HG03064 (cell line): ENCODE measurements around the gene EGLN2.
"Not testable (repeated sequence)": the region's sequence is repeated elsewhere in the genome, so short reads cannot be mapped to it uniquely, and the experiment has no call there.

Experiments
- ATAC-seq: cut with Tn5 transposase; IDR thresholded peaks from one replicate; pipeline ENCODE4 v1.9.1; 2021; ENCODE audit warnings: low read depth; ENCODE audit not compliant: unreplicated experiment

The EGLN2 gene

GRCh38 chr19:40798683-40799557, at the start of gene EGLN2:
Gene EGLN2, plus strand, starts transcription at chr19:40799191. Its CDS starts 1,382 bp downstream, at chr19:40800573.
- peak; percentile 63 for ATAC-seq

- ATAC-seq: peak; percentile 77
Measured at GRCh38 chr19:40750058-40750873, 48.7 kb upstream of the EGLN2 start, which contains the start of gene ACTMAP. Gene ACTMAP, minus strand, starts transcription at chr19:40750477. Its CDS starts 674 bp downstream, at chr19:40749803.

- peak; percentile 59 for ATAC-seq
Measured at GRCh38 chr19:40750874-40751537, 48.0 kb upstream of the EGLN2 start, which contains the start of gene SNRPA. Gene SNRPA, plus strand, starts transcription at chr19:40751203. Its CDS starts 206 bp downstream, at chr19:40751409.

GRCh38 chr19:40752257-40752781, 46.7 kb upstream of the EGLN2 start:
- ATAC-seq: no peak

- no peak for ATAC-seq
Measured at GRCh38 chr19:40754611-40755247, 44.3 kb upstream of the EGLN2 start.

- ATAC-seq: no peak
Measured at GRCh38 chr19:40755248-40755624, 43.8 kb upstream of the EGLN2 start.

GRCh38 chr19:40755791-40756190, 43.2 kb upstream of the EGLN2 start:
- no peak for ATAC-seq

- ATAC-seq: no peak
Measured at GRCh38 chr19:40756502-40757110, 42.4 kb upstream of the EGLN2 start.

GRCh38 chr19:40758491-40758890, 40.5 kb upstream of the EGLN2 start:
- no peak for ATAC-seq

GRCh38 chr19:40759352-40759751, 39.6 kb upstream of the EGLN2 start:
- no peak for ATAC-seq

- no peak for ATAC-seq
Measured at GRCh38 chr19:40762754-40763470, 36.1 kb upstream of the EGLN2 start.

- ATAC-seq: no peak
Measured at GRCh38 chr19:40763526-40763925, 35.5 kb upstream of the EGLN2 start.

GRCh38 chr19:40763963-40764362, 35.0 kb upstream of the EGLN2 start:
- ATAC-seq: no peak

- ATAC-seq: not testable (repeated sequence)
Measured at GRCh38 chr19:40766385-40766784, 32.6 kb upstream of the EGLN2 start.

GRCh38 chr19:40768869-40769268, 30.1 kb upstream of the EGLN2 start:
- ATAC-seq: no peak

- ATAC-seq: not testable (repeated sequence)
Measured at GRCh38 chr19:40771101-40771862, 27.7 kb upstream of the EGLN2 start.

- no peak for ATAC-seq
Measured at GRCh38 chr19:40774916-40775631, 23.9 kb upstream of the EGLN2 start, which contains the start of gene MIA. Gene MIA, plus strand, starts transcription at chr19:40775521. Its CDS starts 22 bp downstream, at chr19:40775543.
